Thyroid gland (tissue), 4 donors: Measurements from ENCODE around the gene ADAM22. TPM values are rescaled to one million over a fixed set of nuclear protein-coding genes. Genes with fewer than 3 reads are reported as not detected.

Source experiments
- DNase-seq, 2 donors: peaks; one replicate each; pipeline ENCODE4 v3.0.0-alpha.2; 2019
- H3K27ac ChIP-seq, 3 donors: fragments of 200-600 bp; sonication (generic); 1 replicate in 2 of 3; 2 replicates in 1 of 3; pipeline ENCODE4 v1.5.1; 2016 to 2019; ENCODE audit warnings: mild to moderate bottlenecking in 1 of 3, moderate library complexity in 1 of 3
- H3K27me3 ChIP-seq: fragments of 200-600 bp; sonication (generic); one replicate; pipeline ENCODE4 v1.5.1; 2019
- H3K36me3 ChIP-seq, 2 donors: fragments of 200-600 bp; sonication (generic); one replicate each; pipeline ENCODE4 v1.5.1; 2016 to 2019
- H3K4me1 ChIP-seq, 2 donors: fragments of 200-600 bp; sonication (generic); one replicate each; pipeline ENCODE4 v1.5.1; 2017 to 2019
- H3K4me3 ChIP-seq, 3 donors: fragments of 200-600 bp; sonication (generic); replicated peaks in 1 of 3; 1 replicate in 2 of 3; 2 replicates in 1 of 3; pipeline ENCODE4 v1.5.1; 2016; ENCODE audit warnings: mild to moderate bottlenecking in 1 of 3
- H3K9me3 ChIP-seq: fragments of 200-600 bp; sonication (generic); one replicate; pipeline ENCODE4 v1.5.1; 2017
- CTCF ChIP-seq, 6 experiments: fragments of 200-600 bp in 3 of 6; fragments of 450-650 bp in 3 of 6; sonication (generic) in 3 of 6; IDR thresholded peaks; one replicate each; pipeline ENCODE4 v1.5.1; 2016 to 2019; ENCODE audit warnings: antibody characterized with exemption in 6 of 6, mild to moderate bottlenecking in 2 of 6, inconsistent platforms in 1 of 6, moderate library complexity in 1 of 6
- POLR2A ChIP-seq, 2 donors: fragments of 450-650 bp; IDR thresholded peaks; one replicate each; pipeline ENCODE4 v1.6.1; 2017; ENCODE audit warnings: antibody characterized with exemption in 2 of 2, mild to moderate bottlenecking in 2 of 2, moderate library complexity in 1 of 2
- WGBS, 2 donors: methylation state at CpG; one replicate each; pipeline ENCODE4 v1.1.5; 2017; 5-methylcytosine and 5-hydroxymethylcytosine counted together
- intact Hi-C: fragments of 100-400 bp; cut with DNase I; formaldehyde crosslinking; loops from one replicate; pipeline ENCODE4 v1.15.1; 2023
- total RNA-seq, 4 donors: library from RNA; depleted of rRNA; stranded (reverse); fragments of >200 nt; gene quantifications; one replicate each; pipeline ENCODE4 v1.2.3, GENCODE V29; 2016

Gene ADAM22
- total RNA-seq, 4 donors from 2014 or later: 13.0 to 25.0 (median 17.1) TPM

- H3K9me3 ChIP-seq: no peaks in the 10 kb centered on the region
- H3K4me3 ChIP-seq: no peak overlapping the region
- DNase-seq: no peak
- no peaks in the 10 kb centered on the region for H3K27me3 ChIP-seq
- H3K4me1 ChIP-seq: peaks cover 30 to 43% of the 10 kb centered on the region in 2 donors
- intact Hi-C loops: no loop called here
- 88 to 92% methylated on average over 1 of the region's 1 CpG for WGBS, 2 donors
- TF ChIP-seq CTCF (IDR thresholded peaks at IDR 0.05): no peak
- TF ChIP-seq POLR2A (IDR thresholded peaks at IDR 0.05): no peak
- no peak overlapping the region for H3K27ac ChIP-seq
- H3K36me3 ChIP-seq: no peaks in the 10 kb centered on the region
Observed at GRCh38 chr7:87999261-87999660, 65.2 kb downstream of the ADAM22 start.

GRCh38 chr7:88001744-88002530 lies 67.9 kb downstream of the ADAM22 start:
- peaks cover 24 to 40% of the 10 kb centered on the region in 2 donors for H3K4me1 ChIP-seq
- DNase-seq: no peak
- H3K36me3 ChIP-seq: no peaks in the 10 kb centered on the region
- H3K27ac ChIP-seq: peak overlapping the region in 2 of 3 donors; percentile 43 to 55
- 93 to 95% methylated on average over 6 of the region's 6 CpGs for WGBS, 2 donors
- H3K27me3 ChIP-seq: no peaks in the 10 kb centered on the region
- H3K4me3 ChIP-seq: no peak overlapping the region
- intact Hi-C loops: no loop called here
- no peaks in the 10 kb centered on the region for H3K9me3 ChIP-seq
- no peak for TF ChIP-seq POLR2A (IDR thresholded peaks at IDR 0.05)
- no peak for TF ChIP-seq CTCF (IDR thresholded peaks at IDR 0.05)

GRCh38 chr7:88002617-88003016 lies 68.6 kb downstream of the ADAM22 start:
- intact Hi-C loops: no loop called here
- Histone ChIP-seq H3K4me3 (no peak overlapping the region), H3K4me1 (peaks cover 21 to 34% of the 10 kb centered on the region in 2 donors), H3K9me3 (no peaks in the 10 kb centered on the region), H3K36me3 (no peaks in the 10 kb centered on the region), H3K27ac (peak overlapping the region in 2 of 3 donors; percentile 6 to 19), H3K27me3 (no peaks in the 10 kb centered on the region)
- TF ChIP-seq CTCF (IDR thresholded peaks at IDR 0.05) (no peak), POLR2A (IDR thresholded peaks at IDR 0.05) (no peak)
- no peak for DNase-seq

- intact Hi-C loops: no loop called here
- peak; percentile 15 to 17 for DNase-seq
- H3K4me1 ChIP-seq: peaks cover 17 to 27% of the 10 kb centered on the region in 2 donors
- H3K27ac ChIP-seq: peak overlapping the region; percentile 3 to 67 (median 6)
- TF ChIP-seq POLR2A (IDR thresholded peaks at IDR 0.05): peak in 1 of 2 donors; percentile 9
- TF ChIP-seq CTCF (IDR thresholded peaks at IDR 0.05): no peak
- H3K9me3 ChIP-seq: no peaks in the 10 kb centered on the region
- H3K27me3 ChIP-seq: no peaks in the 10 kb centered on the region
- H3K36me3 ChIP-seq: no peaks in the 10 kb centered on the region
- 30 to 46% methylated on average over 3 of the region's 3 CpGs for WGBS, 2 donors
- H3K4me3 ChIP-seq: no peak overlapping the region
Observed at GRCh38 chr7:88003581-88003980, 69.5 kb downstream of the ADAM22 start.

- intact Hi-C loops: no loop called here
- H3K27me3 ChIP-seq: no peaks in the 10 kb centered on the region
- H3K27ac ChIP-seq: no peak overlapping the region
- peaks cover 17 to 27% of the 10 kb centered on the region in 2 donors for H3K4me1 ChIP-seq
- no peak overlapping the region for H3K4me3 ChIP-seq
- TF ChIP-seq POLR2A (IDR thresholded peaks at IDR 0.05): no peak
- TF ChIP-seq CTCF (IDR thresholded peaks at IDR 0.05): no peak
- no peaks in the 10 kb centered on the region for H3K9me3 ChIP-seq
- DNase-seq: no peak
- no peaks in the 10 kb centered on the region for H3K36me3 ChIP-seq
Observed at GRCh38 chr7:88005191-88005590, 71.1 kb downstream of the ADAM22 start.
